Trophoblast cell (in vitro differentiated cells and primary cell): ENCODE results near the gene ZMYM2.

Experiments
- DNase-seq, 2 donors: peaks; one replicate each; pipeline ENCODE4 v3.0.0-alpha.2; 2016
- H2AFZ ChIP-seq: 2 replicates; pipeline ENCODE4 v1.6.1; 2013; ENCODE audit warnings: low read length, moderate library complexity, mild to moderate bottlenecking; ENCODE audit not compliant: insufficient read depth, poor library complexity
- H2AK5ac ChIP-seq: 2 replicates; pipeline ENCODE4 v1.6.1; 2013; ENCODE audit warnings: mild to moderate bottlenecking, low read length
- H2BK120ac ChIP-seq: 2 replicates; pipeline ENCODE4 v1.6.1; 2013; ENCODE audit warnings: low read length, mild to moderate bottlenecking, moderate library complexity; ENCODE audit not compliant: insufficient read depth, poor library complexity
- H2BK12ac ChIP-seq: 2 replicates; pipeline ENCODE4 v1.6.1; 2013; ENCODE audit warnings: mild to moderate bottlenecking, low read length, moderate library complexity
- H2BK5ac ChIP-seq: 2 replicates; pipeline ENCODE4 v1.6.1; 2013; ENCODE audit warnings: low read length, low read depth, moderate library complexity, mild to moderate bottlenecking; ENCODE audit not compliant: poor library complexity
- H3K14ac ChIP-seq: 2 replicates; pipeline ENCODE4 v1.6.1; 2013; ENCODE audit warnings: mild to moderate bottlenecking, low read length
- H3K18ac ChIP-seq: 2 replicates; pipeline ENCODE4 v1.6.1; 2013; ENCODE audit warnings: mild to moderate bottlenecking, low read length
- H3K23ac ChIP-seq: 2 replicates; pipeline ENCODE4 v1.6.1; 2013; ENCODE audit warnings: low read length
- H3K27ac ChIP-seq: 2 replicates; pipeline ENCODE4 v1.5.1; 2013; ENCODE audit warnings: low read depth, mild to moderate bottlenecking, inconsistent platforms, low read length, moderate library complexity
- H3K27me3 ChIP-seq: 2 replicates; pipeline ENCODE4 v1.6.1; 2013; ENCODE audit warnings: inconsistent platforms, mild to moderate bottlenecking, low read length, moderate library complexity; ENCODE audit not compliant: insufficient read depth
- H3K36me3 ChIP-seq, 2 experiments: 1 replicate in 1 of 2; 2 replicates in 1 of 2; pipeline ENCODE4 v1.6.1; 2013; ENCODE audit warnings: low read length in 2 of 2, mild to moderate bottlenecking in 2 of 2, moderate library complexity in 1 of 2; ENCODE audit not compliant: insufficient read depth in 2 of 2, control insufficient read depth in 1 of 2
- H3K4ac ChIP-seq: 2 replicates; pipeline ENCODE4 v1.6.1; 2013; ENCODE audit warnings: low read depth, mild to moderate bottlenecking, low read length, moderate library complexity
- H3K4me1 ChIP-seq, 2 experiments: 1 replicate in 1 of 2; 2 replicates in 1 of 2; pipeline ENCODE4 v1.6.1; 2013; ENCODE audit warnings: low read length in 2 of 2, mild to moderate bottlenecking in 2 of 2, moderate library complexity in 1 of 2; ENCODE audit not compliant: insufficient read depth in 2 of 2, control insufficient read depth in 1 of 2
- H3K4me2 ChIP-seq: 2 replicates; pipeline ENCODE4 v1.6.1; 2013; ENCODE audit warnings: inconsistent platforms, mild to moderate bottlenecking, low read length, moderate library complexity
- H3K4me3 ChIP-seq: 2 replicates; pipeline ENCODE4 v1.5.1; 2013; ENCODE audit warnings: mild to moderate bottlenecking, low read depth, low read length, inconsistent platforms
- H3K79me1 ChIP-seq: one replicate; pipeline ENCODE4 v1.6.1; 2013; ENCODE audit warnings: low read length
- H3K79me2 ChIP-seq: 2 replicates; pipeline ENCODE4 v1.6.1; 2013; ENCODE audit warnings: low read length, mild to moderate bottlenecking; ENCODE audit not compliant: control insufficient read depth, insufficient read depth, poor library complexity
- H3K9ac ChIP-seq: 2 replicates; pipeline ENCODE4 v1.6.1; 2013; ENCODE audit warnings: mild to moderate bottlenecking, low read length
- H3K9me3 ChIP-seq: 2 replicates; pipeline ENCODE4 v1.6.1; 2013; ENCODE audit warnings: low read depth, mild to moderate bottlenecking, control low read depth, inconsistent platforms, low read length; ENCODE audit not compliant: insufficient read depth
- H4K12ac ChIP-seq: 2 replicates; pipeline ENCODE4 v1.6.1; 2013; ENCODE audit warnings: low read depth, mild to moderate bottlenecking, low read length, moderate library complexity
- H4K8ac ChIP-seq: 2 replicates; pipeline ENCODE4 v1.6.1; 2013; ENCODE audit warnings: low read depth, mild to moderate bottlenecking, low read length, moderate library complexity
- H4K91ac ChIP-seq: one replicate; pipeline ENCODE4 v1.6.1; 2013; ENCODE audit warnings: low read depth, mild to moderate bottlenecking, low read length, moderate library complexity
- WGBS: extraction: QIAGEN DNeasy Blood & Tissue Kit; methylation state at CpG from one replicate; pipeline ENCODE4 v1.1.7; 2013; ENCODE audit warnings: missing lambda C conversion rate; ENCODE audit not compliant: insufficient read length, insufficient coverage; ENCODE audit errors: extremely low coverage; 5-methylcytosine and 5-hydroxymethylcytosine counted together

The ZMYM2 gene

DNA sequence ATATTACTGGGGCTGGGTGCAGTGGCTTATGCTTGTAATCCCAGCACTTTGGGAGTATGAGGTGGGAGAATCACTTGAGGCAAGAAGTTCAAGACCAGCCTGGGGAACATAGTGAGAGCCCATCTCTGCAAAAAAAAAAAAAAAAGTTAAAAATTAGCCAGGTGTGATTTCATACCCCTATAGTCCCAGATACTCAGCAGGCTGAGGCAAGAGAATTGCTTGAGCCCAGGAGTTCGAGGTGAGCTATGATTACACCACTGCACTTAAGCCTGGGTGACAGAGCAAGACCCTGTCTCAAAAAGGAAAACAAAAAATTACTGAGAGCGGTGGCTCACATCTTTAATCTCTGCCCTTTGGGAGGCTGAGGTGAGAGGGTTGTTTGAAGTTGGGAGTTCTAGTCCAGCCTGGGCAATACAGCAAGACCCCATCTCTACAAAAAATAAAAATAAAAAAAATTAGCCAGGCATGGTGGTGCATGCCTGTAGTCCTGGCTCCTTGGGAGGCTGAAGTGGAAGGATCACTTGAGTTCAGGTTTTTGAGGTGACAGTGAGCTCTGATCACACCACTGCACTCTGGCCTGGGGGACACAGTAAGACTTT is 87.5 kb downstream of the ZMYM2 start:
- Histone ChIP-seq H4K12ac (no peak overlapping the region), H4K8ac (no peak overlapping the region), H3K79me1 (no peaks in the 10 kb centered on the region), H2BK12ac (no peak overlapping the region), H3K4me3 (no peak overlapping the region), H2AFZ (no peak overlapping the region), H3K18ac (no peak overlapping the region), H3K4ac (no peak overlapping the region), H2BK5ac (no peak overlapping the region), H3K27me3 (no peaks in the 10 kb centered on the region), H2AK5ac (no peak overlapping the region), H3K23ac (no peak overlapping the region), H2BK120ac (no peak overlapping the region), H3K9ac (no peak overlapping the region), H4K91ac (no peak overlapping the region), H3K36me3 (peaks cover 21% of the 10 kb centered on the region in 2 experiments), H3K4me1 (no peaks in the 10 kb centered on the region), H3K4me2 (no peak overlapping the region), H3K79me2 (no peaks in the 10 kb centered on the region), H3K14ac (no peak overlapping the region), H3K27ac (no peak overlapping the region), H3K9me3 (no peaks in the 10 kb centered on the region)
- no peak for DNase-seq
- no CpG with 5 or more reads among the region's 2 CpGs for WGBS

DNA sequence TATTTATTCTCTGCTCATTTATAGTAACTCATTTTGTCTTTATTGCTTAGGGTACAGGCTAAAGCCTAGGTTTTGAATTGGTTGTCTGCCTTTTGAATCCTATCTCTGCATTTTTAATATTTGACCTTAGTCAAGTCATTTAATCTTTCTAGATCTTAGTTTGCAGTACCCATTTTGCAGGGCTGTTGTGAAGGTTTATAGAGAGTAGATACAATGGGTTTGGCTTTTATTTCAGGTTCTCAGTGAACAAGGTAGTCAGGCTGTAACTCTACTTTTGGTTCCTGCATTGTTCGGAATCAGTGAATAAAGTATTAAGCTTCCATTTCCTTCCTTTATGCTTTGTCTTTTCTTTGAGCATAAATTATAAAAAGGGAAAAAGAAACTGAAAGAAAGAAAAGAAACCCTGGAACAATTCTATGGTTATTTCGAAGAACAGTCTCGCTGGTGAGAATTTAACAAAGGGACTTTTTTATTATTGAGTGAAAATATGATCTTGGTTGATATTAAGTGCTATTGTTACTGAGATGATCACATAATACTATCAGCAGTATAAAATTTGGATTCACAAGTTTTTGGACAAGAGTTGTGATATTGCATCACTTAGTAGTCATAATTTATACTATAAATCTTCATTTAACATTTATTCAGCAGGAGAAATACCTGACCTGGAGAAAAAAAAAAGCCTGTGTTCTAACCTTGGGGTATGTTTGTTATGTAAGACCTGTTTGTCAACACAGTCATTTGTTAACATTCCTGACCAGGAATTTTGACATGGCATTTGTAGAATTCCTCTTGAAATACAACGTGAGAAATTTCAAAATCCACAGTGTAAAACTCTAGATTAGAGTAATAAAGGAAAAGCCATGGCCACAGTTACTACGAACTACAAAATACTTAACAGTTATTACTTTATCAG is 91.3 kb downstream of the ZMYM2 start:
- Histone ChIP-seq H3K79me2 (no peaks in the 10 kb centered on the region), H3K4ac (no peak overlapping the region), H3K79me1 (no peaks in the 10 kb centered on the region), H4K8ac (no peak overlapping the region), H2AFZ (no peak overlapping the region), H3K23ac (no peak overlapping the region), H3K4me1 (no peaks in the 10 kb centered on the region), H3K27ac (no peak overlapping the region), H4K12ac (no peak overlapping the region), H2BK12ac (no peak overlapping the region), H3K27me3 (no peaks in the 10 kb centered on the region), H2BK5ac (no peak overlapping the region), H3K36me3 (peaks cover 4 to 9% of the 10 kb centered on the region in 2 experiments), H3K14ac (no peak overlapping the region), H3K4me3 (no peak overlapping the region), H4K91ac (no peak overlapping the region), H2BK120ac (no peak overlapping the region), H3K9ac (no peak overlapping the region), H2AK5ac (no peak overlapping the region), H3K4me2 (no peak overlapping the region), H3K9me3 (no peaks in the 10 kb centered on the region), H3K18ac (no peak overlapping the region)
- no CpG with 5 or more reads among the region's 5 CpGs for WGBS
- DNase-seq, result peak; percentile 26 to 96

- H3K4ac ChIP-seq, result no peak overlapping the region
- WGBS, result no CpG with 5 or more reads among the region's 6 CpGs
Measured at GRCh38 chr13:20051366-20051765, 92.8 kb downstream of the ZMYM2 start.

DNA sequence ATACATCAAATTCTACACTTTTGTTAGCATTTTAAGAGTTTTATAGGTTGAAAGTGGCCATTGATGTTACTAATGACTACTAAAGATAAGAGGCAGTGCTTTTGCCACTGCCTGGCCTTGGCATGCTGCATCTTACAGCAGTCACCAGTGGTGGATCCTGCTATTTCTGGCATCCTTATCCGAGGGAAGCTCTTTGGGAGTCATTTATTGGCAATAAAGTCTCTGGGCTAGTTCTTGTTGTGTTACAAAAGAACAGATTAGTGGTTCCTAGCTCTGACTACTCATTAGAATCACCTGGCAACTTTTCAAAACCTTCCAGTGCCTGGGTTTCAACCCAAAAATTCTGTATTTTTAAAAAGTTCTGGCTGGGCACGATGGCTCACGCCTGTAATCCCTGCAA is 94.5 kb downstream of the ZMYM2 start:
- Histone ChIP-seq H3K27me3 (no peaks in the 10 kb centered on the region), H2AFZ (no peak overlapping the region), H3K36me3 (peaks cover 0 to 16% of the 10 kb centered on the region in 2 experiments), H3K23ac (no peak overlapping the region), H3K4me3 (no peak overlapping the region), H2BK5ac (no peak overlapping the region), H3K9ac (no peak overlapping the region), H3K14ac (no peak overlapping the region), H2AK5ac (no peak overlapping the region), H4K8ac (no peak overlapping the region), H2BK12ac (no peak overlapping the region), H3K18ac (no peak overlapping the region), H4K12ac (no peak overlapping the region), H4K91ac (no peak overlapping the region), H3K4ac (no peak overlapping the region), H3K79me2 (no peaks in the 10 kb centered on the region), H2BK120ac (no peak overlapping the region), H3K79me1 (no peaks in the 10 kb centered on the region), H3K9me3 (no peaks in the 10 kb centered on the region), H3K4me2 (no peak overlapping the region), H3K27ac (no peak overlapping the region), H3K4me1 (no peaks in the 10 kb centered on the region)
- WGBS, result no CpG with 5 or more reads among the region's 3 CpGs
- peak in 1 of 2 donors; percentile 8 for DNase-seq

More at GRCh38 chr13:20051366-20051765, 92.8 kb downstream of the ZMYM2 start:
- no peaks in the 10 kb centered on the region for H3K79me2 ChIP-seq
- H3K23ac ChIP-seq, result no peak overlapping the region
- H3K27me3 ChIP-seq, result no peaks in the 10 kb centered on the region
- H3K14ac ChIP-seq, result no peak overlapping the region
- no peak overlapping the region for H3K27ac ChIP-seq
- H4K91ac ChIP-seq, result no peak overlapping the region
- H4K8ac ChIP-seq, result no peak overlapping the region
- no peaks in the 10 kb centered on the region for H3K79me1 ChIP-seq
- DNase-seq, result peak; percentile 51 to 86
- no peak overlapping the region for H2AK5ac ChIP-seq
- H4K12ac ChIP-seq, result no peak overlapping the region
- no peak overlapping the region for H3K4me2 ChIP-seq
- no peak overlapping the region for H3K9ac ChIP-seq
- no peaks in the 10 kb centered on the region for H3K4me1 ChIP-seq
- H2BK120ac ChIP-seq, result no peak overlapping the region
- H2BK12ac ChIP-seq, result no peak overlapping the region
- no peak overlapping the region for H2BK5ac ChIP-seq
- peaks cover 0 to 11% of the 10 kb centered on the region in 2 experiments for H3K36me3 ChIP-seq
- no peak overlapping the region for H3K4me3 ChIP-seq
- H2AFZ ChIP-seq, result no peak overlapping the region
- H3K9me3 ChIP-seq, result no peaks in the 10 kb centered on the region
- H3K18ac ChIP-seq, result no peak overlapping the region
